IMR-90 (cell line): ENCODE results near the gene RAB11FIP3. TPM values are rescaled to one million over a fixed set of nuclear protein-coding genes. Genes with fewer than 3 reads are reported as not detected.
A peak's percentile ranks its signal among the peaks of the same experiment; 100 is the strongest.

Experiments
- ATAC-seq: fragments of 200-7000 bp; cut with Tn5 transposase; 2 replicates; pipeline ENCODE4 v1.9.1; 2020; ENCODE audit warnings: low read depth, mild to moderate bottlenecking, moderate library complexity
- BruUV-seq: library from RNA; stranded (reverse); fragments of 400-500 nt; replicated peaks from 2 replicates; lab custom pipeline; 2021; lab: Mats Ljungman, UMichigan
- CTCF ChIA-PET: fragments of 300-600 bp; formaldehyde crosslinking; extraction: SDS; loops from one replicate; lab custom pipeline; 2021; ENCODE audit warnings: antibody characterized with exemption; lab: Yijun Ruan, JAX
- POLR2A ChIA-PET: fragments of 300-600 bp; sonication (Branson Sonifier 250); formaldehyde crosslinking; loops from one replicate; lab custom pipeline; 2022; ENCODE audit warnings: antibody characterized with exemption; ENCODE audit not compliant: unreplicated experiment; lab: Charles Lee
- DNase-seq: peaks from one replicate; pipeline ENCODE4 v3.0.0; 2013
- H2AFZ ChIP-seq: replicated peaks from 2 replicates; pipeline ENCODE3; 2013; ENCODE audit warnings: low read length, mild to moderate bottlenecking; ENCODE audit not compliant: poor library complexity
- H2AK5ac ChIP-seq: 2 replicates; pipeline ENCODE4 v1.6.1; 2013; ENCODE audit warnings: low read depth, low read length, inconsistent platforms
- H2AK9ac ChIP-seq: replicated peaks from 2 replicates; pipeline ENCODE3; 2013; ENCODE audit warnings: mild to moderate bottlenecking, low read depth, low read length, moderate library complexity; ENCODE audit not compliant: poor library complexity
- H2BK120ac ChIP-seq: 2 replicates; pipeline ENCODE4 v1.6.1; 2013; ENCODE audit warnings: low read depth, low read length, inconsistent platforms
- H2BK15ac ChIP-seq: 3 replicates; pipeline ENCODE4 v1.6.1; 2013; ENCODE audit warnings: low read depth, low read length, inconsistent platforms
- H2BK20ac ChIP-seq: 2 replicates; pipeline ENCODE4 v1.6.1; 2013; ENCODE audit warnings: low read depth, mild to moderate bottlenecking, inconsistent platforms, low read length, moderate library complexity
- H2BK5ac ChIP-seq: 2 replicates; pipeline ENCODE4 v1.6.1; 2013; ENCODE audit warnings: mild to moderate bottlenecking, low read depth, low read length, inconsistent platforms; ENCODE audit not compliant: poor library complexity, severe bottlenecking
- H3K14ac ChIP-seq: replicated peaks from 2 replicates; pipeline ENCODE4 v1.6.1; 2013; ENCODE audit warnings: low read depth, low read length, inconsistent platforms
- H3K18ac ChIP-seq: 2 replicates; pipeline ENCODE4 v1.6.1; 2013; ENCODE audit warnings: low read depth, low read length, control low read depth
- H3K23ac ChIP-seq: 2 replicates; pipeline ENCODE4 v1.6.1; 2013; ENCODE audit warnings: low read depth, low read length, inconsistent platforms
- H3K27ac ChIP-seq: 2 replicates; pipeline ENCODE4 v1.5.1; 2013; ENCODE audit warnings: mild to moderate bottlenecking, control low read depth, low read length; ENCODE audit not compliant: insufficient read depth
- H3K27me3 ChIP-seq: 2 replicates; pipeline ENCODE4 v1.6.1; 2013; ENCODE audit warnings: low read length; ENCODE audit not compliant: control insufficient read depth, insufficient read depth
- H3K36me3 ChIP-seq: 2 replicates; pipeline ENCODE4 v1.6.1; 2013; ENCODE audit warnings: low read length, mixed read lengths; ENCODE audit not compliant: control insufficient read depth, insufficient read depth
- H3K4ac ChIP-seq: 2 replicates; pipeline ENCODE4 v1.6.1; 2013; ENCODE audit warnings: low read depth, low read length, inconsistent platforms
- H3K4me1 ChIP-seq: 2 replicates; pipeline ENCODE4 v1.6.1; 2013; ENCODE audit warnings: low read length, mixed read lengths; ENCODE audit not compliant: control insufficient read depth, insufficient read depth
- H3K4me2 ChIP-seq: 2 replicates; pipeline ENCODE4 v1.6.1; 2013; ENCODE audit warnings: low read depth, mild to moderate bottlenecking, control low read depth, low read length, moderate library complexity
- H3K4me3 ChIP-seq: 2 replicates; pipeline ENCODE4 v1.5.1; 2013; ENCODE audit warnings: low read depth, mild to moderate bottlenecking, control low read depth, low read length, moderate library complexity; ENCODE audit not compliant: insufficient read depth
- H3K56ac ChIP-seq: 2 replicates; pipeline ENCODE4 v1.6.1; 2013; ENCODE audit warnings: low read length, inconsistent platforms; ENCODE audit not compliant: insufficient read depth; ENCODE audit errors: extremely low read depth
- H3K79me1 ChIP-seq, 2 experiments: 2 replicates each; pipeline ENCODE4 v1.6.1; 2013; ENCODE audit warnings: low read length in 2 of 2, inconsistent platforms in 1 of 2, low read depth in 1 of 2
- H3K9ac ChIP-seq: 2 replicates; pipeline ENCODE4 v1.6.1; 2013; ENCODE audit warnings: low read depth, low read length, control low read depth
- H3K9me1 ChIP-seq: 2 replicates; pipeline ENCODE4 v1.6.1; 2013; ENCODE audit warnings: low read length, inconsistent platforms; ENCODE audit not compliant: insufficient read depth
- H3K9me3 ChIP-seq: 2 replicates; pipeline ENCODE4 v1.6.1; 2013; ENCODE audit warnings: low read length; ENCODE audit not compliant: control insufficient read depth, insufficient read depth
- H4K20me1 ChIP-seq: 2 replicates; pipeline ENCODE4 v1.6.1; 2013; ENCODE audit warnings: low read length, inconsistent platforms; ENCODE audit not compliant: insufficient read depth
- H4K5ac ChIP-seq: 2 replicates; pipeline ENCODE4 v1.6.1; 2013; ENCODE audit warnings: mild to moderate bottlenecking, low read depth, low read length, control low read depth
- H4K8ac ChIP-seq, 2 experiments: 2 replicates each; pipeline ENCODE4 v1.6.1; 2013; ENCODE audit warnings: low read depth in 2 of 2, low read length in 2 of 2, control low read depth in 1 of 2, inconsistent platforms in 1 of 2
- H4K91ac ChIP-seq: 2 replicates; pipeline ENCODE4 v1.6.1; 2013; ENCODE audit warnings: low read depth, low read length, inconsistent platforms; ENCODE audit not compliant: insufficient read depth
- MAFK ChIP-seq: IDR thresholded peaks from 2 replicates; pipeline ENCODE4 v1.6.1; 2012; ENCODE audit warnings: low read depth, low read length, improper control_type of control experiment
- NFE2L2 ChIP-seq: fragments of 150-350 bp; IDR thresholded peaks from 2 replicates; pipeline ENCODE4 v1.6.1; 2016; ENCODE audit warnings: low read depth, mild to moderate bottlenecking, low read length
- SMC3 ChIP-seq: fragments of 150-350 bp; IDR thresholded peaks from 2 replicates; pipeline ENCODE4 v1.6.1; 2016; ENCODE audit warnings: low read depth, mild to moderate bottlenecking, antibody characterized with exemption, low read length, moderate library complexity
- WGBS, 2 experiments: methylation state at CpG; one replicate each; pipeline versions ENCODE4 v1.1.5 to v1.1.7; 2013; ENCODE audit warnings: missing lambda C conversion rate in 2 of 2; ENCODE audit not compliant: insufficient read length in 1 of 2; ENCODE audit errors: extremely low coverage in 2 of 2; 5-methylcytosine and 5-hydroxymethylcytosine counted together
- dilution Hi-C: fragments of 300-500 bp; cut with HindIII; formaldehyde crosslinking; loops from one replicate; pipeline ENCODE4 v1.14.3; 2018; ENCODE audit warnings: low sequenced_read_pairs; ENCODE audit not compliant: unreplicated experiment
- in situ Hi-C: fragments of 300-500 bp; cut with MboI; formaldehyde crosslinking; loops from 3 replicates; pipeline ENCODE4 v1.14.3; 2019; ENCODE audit warnings: low sequenced_read_pairs, inconsistent platforms, mixed read lengths
- intact Hi-C: fragments of 100-400 bp; cut with micrococcal nuclease; formaldehyde crosslinking; loops from 2 replicates; pipeline ENCODE4 v1.10.0; 2022
- polyA plus RNA-seq, 3 experiments: library from polyadenylated mRNA; depleted of rRNA; stranded (reverse); fragments of >200 nt; gene quantifications; 2 replicates each; pipeline ENCODE4 v1.2.3, GENCODE V29; 2012; ENCODE audit warnings: low replicate concordance in 1 of 3
- total RNA-seq: library from RNA; depleted of rRNA; stranded (reverse); fragments of >200 nt; gene quantifications from 2 replicates; pipeline ENCODE4 v1.2.3, GENCODE V29; 2012

Gene RAB11FIP3
- total and polyA plus RNA-seq, 2 of the 4 experiments (the other 2 are of a cell fraction), result 7.5 to 22.5 TPM

DNA sequence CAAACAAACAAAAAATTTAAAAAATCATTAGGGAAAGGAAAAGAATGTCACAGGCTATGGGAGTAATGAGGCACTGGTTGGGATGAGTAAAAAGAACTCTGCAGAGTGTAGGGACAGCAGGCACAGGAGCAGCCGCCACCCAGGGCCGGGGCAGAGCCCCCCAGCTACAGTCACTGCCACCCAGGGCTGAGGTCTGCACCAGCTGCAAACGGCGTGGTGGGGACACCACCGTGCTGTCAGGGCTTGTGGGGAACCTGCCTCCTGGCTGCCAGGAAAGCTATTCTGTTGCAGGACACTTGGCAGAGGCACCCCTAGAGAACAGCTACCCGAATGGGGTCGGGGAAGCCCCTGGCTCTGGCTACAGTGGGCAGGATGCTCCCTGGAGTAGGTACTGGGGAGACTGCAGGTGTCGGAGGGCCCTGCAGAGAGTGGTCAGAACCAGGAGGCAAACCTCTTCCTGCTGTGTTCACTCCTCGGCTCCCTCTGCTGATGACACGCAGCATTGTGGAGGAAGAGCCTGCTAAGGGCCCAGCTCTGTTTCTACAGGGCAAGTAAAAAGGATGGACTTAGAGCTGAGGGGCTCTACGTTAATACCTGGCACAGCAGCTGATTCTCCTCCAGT, 69.8 kb downstream of the RAB11FIP3 start (continued):
- peak; percentile 62 for TF ChIP-seq SMC3

- Histone ChIP-seq H2AK9ac (no peak overlapping the region), H4K20me1 (no peaks in the 10 kb centered on the region), H3K9me1 (no peaks in the 10 kb centered on the region), H2AFZ (no peak overlapping the region), H3K4me2 (no peak overlapping the region), H3K27ac (no peak overlapping the region), H3K9me3 (no peaks in the 10 kb centered on the region), H4K8ac (no peak overlapping the region), H2AK5ac (no peak overlapping the region), H2BK120ac (no peak overlapping the region), H2BK5ac (no peak overlapping the region), H2BK20ac (no peak overlapping the region), H3K4ac (no peak overlapping the region), H3K79me1 (no peaks in the 10 kb centered on the region), H3K23ac (no peak overlapping the region), H3K18ac (no peak overlapping the region), H2BK15ac (no peak overlapping the region), H3K14ac (no peak overlapping the region), H4K5ac (no peak overlapping the region), H3K56ac (no peak overlapping the region), H3K27me3 (no peaks in the 10 kb centered on the region), H4K91ac (no peak overlapping the region), H3K9ac (no peak overlapping the region), H3K36me3 (peaks cover 5% of the 10 kb centered on the region; the same call in 1 of the 2 replicates), H3K4me3 (no peak overlapping the region), H3K4me1 (no peaks in the 10 kb centered on the region; the same call in 1 of the 2 replicates)
- no peak for TF ChIP-seq NFE2L2
- TF ChIP-seq MAFK, result peak; percentile 76
- dilution Hi-C loops, result no loop called here
- intact Hi-C loops, result no loop called here
- ATAC-seq (no peak), DNase-seq (no peak)
- CTCF ChIA-PET, result interaction anchor here (1.2 kb wide), 1 partner anchor 104 kb away, joined by 3 read pairs; no protein-coding TSS in a partner anchor
- no TSS peak for BruUV-seq
- WGBS, 2 experiments, result 88% methylated on average over 14 of the region's 21 CpGs; no CpG with 5 or more reads in 1 of the 2 experiments
- in situ Hi-C loops, result no loop called here
- POLR2A ChIA-PET, result no interaction called here
These were observed 70.8 kb downstream of the RAB11FIP3 start for GRCh38 chr16:496097-496886.
